NCI-H1436 treated with DMSO at 0.1 percent for 48 hours (cell line): Measurements from ENCODE around the gene PHKA2.

Experiments used
- DNase-seq: peaks from one replicate; lab custom pipeline; 2025; lab: John Stamatoyannopoulos, UW

Gene PHKA2

DNA sequence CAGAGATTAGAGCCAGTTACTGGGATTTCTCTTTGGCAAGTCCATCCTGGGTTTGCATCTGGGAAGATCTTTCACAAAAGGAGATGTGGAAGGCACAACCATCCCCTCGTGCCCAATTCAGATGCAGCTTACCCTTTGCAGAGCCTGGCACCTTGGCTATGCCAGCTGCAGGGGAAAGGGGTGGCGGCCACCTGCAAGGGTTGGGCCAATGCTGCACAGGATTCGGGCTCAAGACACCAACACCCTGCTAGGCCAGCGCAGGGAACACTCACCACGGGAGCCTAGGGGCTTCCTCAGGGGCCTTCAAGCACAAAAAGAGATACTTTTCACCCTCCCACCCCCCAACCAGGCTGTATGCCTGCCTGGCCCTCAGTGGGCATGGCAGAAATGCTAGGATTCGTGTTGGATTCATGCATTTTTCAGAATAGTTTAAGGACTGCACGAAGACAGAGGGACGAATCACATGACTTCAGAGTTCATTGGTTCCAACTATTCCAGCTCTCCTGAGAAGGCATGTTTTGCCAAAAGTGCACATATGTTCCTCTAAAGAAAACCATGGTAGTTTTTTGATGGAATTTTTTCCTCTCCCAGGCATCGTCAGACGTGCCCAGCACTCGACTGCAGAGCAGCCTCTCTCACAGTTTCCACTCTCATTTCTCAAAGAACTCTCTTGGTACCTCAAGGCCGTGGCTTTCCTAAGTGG, 94.4 kb downstream of the PHKA2 start:
- no peak for DNase-seq

DNA sequence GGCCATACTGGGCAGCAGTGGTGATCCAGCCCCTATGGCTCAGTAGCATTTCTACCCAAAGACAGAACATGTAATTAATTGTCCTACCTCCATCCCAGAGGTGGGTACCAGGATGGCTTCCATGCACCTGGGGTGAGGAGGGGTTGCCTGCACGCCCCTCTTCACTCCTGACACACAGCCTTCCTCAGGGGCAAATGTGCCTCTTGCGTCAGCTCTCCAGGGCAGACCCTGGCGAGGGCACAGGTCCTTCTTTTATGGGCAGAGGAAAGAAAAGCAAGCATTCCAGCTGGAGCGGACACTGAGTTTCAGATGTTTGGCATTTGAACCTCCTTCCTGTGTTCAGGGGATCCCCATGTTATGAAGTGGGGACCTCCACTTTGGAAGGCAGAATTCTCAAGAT, 95.6 kb downstream of the PHKA2 start:
- DNase-seq: no peak

DNA sequence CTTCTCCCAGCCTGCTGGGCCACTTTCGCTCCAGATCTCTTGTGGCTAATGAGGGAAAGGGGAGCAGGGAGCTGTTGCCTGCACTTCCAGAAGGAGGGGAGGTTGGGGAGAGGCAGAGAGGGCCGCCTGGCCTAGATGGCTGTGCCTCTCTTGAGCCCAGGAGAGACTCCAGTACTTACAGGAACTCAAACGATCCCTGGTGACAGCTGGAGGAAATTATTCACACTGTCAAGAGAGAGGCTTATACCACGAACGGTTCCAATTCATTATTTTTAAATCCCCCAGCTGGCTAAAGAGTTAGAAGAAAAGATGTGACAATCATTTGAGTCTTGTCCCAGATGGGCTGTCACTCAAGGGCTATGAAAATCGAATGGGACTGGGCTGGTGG, 96.1 kb downstream of the PHKA2 start:
- no peak for DNase-seq

DNA sequence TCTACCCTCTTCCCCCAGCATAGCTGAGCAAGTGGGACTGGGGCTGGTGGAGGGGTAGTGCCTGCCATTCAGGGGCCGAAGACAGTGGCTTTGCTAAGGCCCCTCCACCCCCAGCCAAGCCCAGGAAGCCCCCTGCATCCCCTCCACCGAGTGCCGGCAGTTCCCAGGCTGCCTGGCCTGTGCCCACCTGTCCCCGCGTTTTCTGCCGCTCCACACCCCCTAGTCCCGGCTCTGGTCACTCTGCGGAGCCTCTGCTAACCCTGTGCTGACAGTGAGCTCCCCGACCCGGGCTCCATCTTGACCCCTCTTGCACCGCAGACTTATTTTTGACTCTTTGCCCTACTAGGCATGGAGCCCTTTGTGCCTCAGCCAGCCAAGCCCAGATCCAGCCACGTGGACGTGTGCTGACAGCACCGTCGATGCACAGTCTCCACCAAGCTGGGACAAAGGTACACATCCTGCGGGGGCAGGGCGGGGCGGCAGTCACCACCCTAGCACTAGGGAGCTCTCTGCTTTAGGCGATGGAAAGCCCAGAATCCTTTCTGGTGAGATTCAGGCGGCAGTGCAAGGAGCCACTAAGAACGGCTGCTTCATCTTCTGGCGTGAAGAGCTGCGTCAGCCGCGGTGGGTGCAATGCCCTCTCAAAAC, 96.6 kb downstream of the PHKA2 start:
- DNase-seq: no peak

DNA sequence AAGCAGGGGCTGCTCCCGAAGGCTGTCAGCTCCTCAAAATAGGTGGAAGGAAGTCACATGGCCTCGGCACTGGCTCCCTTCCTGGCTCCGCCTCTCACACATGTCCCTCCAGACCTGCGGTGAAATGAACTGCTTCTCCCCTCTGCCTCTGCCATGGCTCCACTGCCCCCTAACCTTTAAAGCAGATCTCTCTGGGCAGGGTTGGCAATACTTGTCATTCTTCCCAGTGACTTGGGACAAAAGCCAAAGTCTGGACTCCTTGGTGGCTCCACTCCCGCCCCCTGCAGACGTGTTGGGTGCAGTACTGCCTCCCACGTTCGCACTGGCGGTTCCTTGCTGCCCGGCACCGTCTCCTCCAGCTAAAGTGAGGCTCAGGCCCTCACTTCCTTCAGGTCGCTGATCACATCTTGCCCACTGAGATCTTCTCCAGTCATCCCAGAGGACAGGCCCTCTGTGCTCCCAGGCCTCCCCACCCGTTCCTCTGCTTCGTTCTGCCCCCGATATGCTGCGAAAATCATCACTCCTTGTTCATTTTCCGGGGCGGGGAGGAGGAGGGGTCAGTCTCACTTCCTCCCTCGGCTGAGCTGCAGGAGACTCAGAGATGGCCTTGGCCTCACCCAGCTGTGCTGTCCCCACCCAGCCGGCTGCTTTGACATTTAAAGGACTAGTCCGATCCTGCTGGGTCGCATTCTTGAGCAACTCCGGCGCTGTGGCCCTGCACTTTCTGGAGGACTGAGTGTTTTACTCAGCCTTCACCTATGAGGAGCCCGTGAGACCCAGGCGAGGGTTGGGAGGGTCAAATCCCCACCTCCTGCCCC, 97.4 kb downstream of the PHKA2 start:
- DNase-seq: no peak

DNA sequence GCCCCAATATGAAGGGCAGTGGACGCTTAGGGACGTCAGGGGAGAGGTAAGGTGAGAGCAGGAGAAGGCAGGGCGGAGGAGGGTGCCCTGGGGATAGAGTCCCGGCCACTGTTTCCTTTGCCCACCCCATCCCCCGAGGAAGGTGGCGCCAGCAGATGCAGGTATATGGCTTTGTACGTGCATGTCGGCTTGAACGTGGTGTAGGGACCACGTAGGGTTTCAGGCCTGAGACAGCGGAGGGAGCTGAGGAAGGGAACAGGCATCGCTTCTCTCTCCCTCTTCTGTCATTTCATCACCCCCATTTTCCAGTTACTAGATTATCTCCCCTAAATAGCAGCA, 97.9 kb downstream of the PHKA2 start:
- no peak for DNase-seq

DNA sequence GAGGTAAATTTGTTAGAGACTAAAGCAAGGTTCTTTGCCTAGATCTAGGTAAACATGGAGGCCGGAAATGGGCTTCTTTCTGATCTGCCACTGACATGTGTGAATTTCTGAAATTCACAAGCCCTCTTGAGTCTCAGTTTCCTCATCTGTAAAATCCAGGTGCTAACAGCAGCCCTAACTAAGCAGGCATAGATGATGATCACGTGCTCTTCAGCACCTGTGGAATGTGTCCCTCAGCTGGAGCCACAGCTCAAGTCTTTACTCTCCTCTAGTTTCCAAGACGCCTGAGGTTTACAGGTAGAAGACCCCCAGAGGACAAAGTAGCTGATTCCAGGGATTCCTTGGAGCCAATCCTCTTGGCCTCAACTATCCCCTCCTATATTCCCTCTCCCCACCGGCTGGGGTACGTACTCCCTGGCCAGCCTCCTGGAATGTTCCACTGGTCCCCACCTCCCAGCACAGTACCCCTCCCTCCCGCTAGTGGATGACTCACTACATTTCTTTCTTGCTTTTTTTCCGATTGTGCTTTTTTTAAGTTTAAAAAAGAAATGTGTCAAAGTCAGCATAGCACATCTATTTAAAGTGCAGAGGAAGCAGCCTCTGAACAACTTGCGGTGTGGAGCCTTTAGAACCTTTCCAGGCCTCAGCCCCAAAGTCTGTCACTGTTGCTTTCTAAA, 98.4 kb downstream of the PHKA2 start:
- DNase-seq: no peak

DNA sequence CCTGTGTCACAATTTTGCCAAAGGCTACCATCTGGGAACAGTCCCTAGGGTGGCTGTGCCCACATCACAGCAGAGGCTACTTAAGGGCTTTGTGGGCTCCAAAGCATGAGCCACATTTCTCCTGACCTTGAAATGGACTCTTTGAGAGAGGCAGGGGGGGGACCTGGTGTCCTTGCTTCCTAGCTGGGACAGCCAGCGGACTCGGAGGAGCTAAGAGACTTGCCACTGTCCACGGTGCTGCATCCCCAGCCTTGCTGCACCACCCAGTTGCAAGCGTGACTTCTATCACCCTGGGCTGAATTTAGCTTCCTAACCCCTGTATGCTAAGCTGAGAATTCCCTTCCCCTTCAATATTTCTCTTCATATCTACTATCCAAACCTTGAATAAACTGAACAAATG, 99.0 kb downstream of the PHKA2 start:
- no peak for DNase-seq

DNA sequence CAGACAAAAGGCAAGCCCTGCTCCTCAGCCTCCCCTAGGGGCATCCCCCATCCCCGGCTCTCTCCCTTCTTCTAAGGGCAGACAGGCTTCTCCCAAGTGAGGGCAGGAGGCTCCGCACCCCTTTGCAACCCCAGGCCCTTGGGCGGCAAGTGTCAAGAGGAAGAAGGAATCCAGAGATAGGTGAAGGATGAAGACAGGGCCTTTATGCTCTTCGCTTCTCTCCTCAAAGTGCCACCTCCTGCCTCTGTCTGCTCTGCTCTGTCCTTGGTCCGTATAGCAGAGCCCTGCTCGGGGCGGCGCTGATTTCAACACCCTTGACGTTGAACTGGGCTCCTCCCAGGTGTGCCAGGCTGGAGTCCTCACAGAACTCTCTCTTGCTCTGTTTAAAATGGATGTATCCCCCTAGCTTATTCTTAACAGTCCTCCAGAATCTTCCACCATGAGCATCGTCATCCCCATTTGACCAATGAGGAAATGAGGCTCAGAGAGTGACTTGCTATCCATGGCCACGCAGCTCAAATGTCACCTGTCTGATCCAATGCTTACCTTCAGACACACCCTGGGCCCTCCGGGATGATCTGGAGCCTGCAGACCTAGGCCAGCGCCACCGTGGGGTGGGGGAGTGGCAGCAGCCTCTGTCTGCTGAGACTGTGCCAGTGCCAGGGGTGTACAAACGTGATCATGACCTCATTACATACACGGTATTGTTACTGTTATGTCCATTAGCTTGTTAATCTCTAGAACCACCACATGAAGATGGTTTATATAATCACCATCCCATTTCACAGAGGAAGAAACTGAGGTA, 99.8 kb downstream of the PHKA2 start:
- no peak for DNase-seq

DNA sequence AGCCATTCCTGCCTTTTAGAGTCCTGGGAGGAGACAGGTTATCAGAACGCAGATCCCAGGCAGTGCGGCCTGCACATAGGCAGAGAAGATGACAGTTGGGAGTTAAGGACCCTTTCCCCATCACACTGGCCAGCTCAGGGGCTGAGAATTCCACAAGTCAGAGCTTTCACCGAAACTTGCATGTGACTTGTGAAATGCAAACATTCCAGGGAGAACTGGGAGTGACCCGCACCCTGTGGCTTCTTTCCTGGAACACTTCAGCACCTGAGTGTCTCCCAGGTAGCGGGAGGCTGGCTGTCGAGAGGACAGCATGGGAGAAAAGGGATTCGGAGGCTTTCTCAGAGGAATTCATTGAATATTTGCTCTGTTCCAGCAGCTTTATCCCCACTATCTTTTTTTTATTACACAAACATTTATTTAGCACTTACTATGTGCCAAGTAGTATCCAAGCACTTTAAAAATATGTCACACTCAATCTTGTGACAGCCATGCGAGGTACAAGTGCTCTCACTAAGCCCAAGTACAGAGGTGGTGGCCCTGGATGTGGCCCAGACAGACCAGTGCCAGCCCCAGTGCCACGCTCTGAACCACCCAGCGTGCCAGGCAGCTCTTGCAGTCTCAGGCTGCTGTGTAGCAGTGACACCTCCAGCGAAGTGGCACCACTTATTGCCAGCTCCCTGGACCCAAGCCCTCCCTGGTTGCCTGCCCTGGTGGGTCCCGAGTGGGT, 100.5 kb downstream of the PHKA2 start:
- no peak for DNase-seq

DNA sequence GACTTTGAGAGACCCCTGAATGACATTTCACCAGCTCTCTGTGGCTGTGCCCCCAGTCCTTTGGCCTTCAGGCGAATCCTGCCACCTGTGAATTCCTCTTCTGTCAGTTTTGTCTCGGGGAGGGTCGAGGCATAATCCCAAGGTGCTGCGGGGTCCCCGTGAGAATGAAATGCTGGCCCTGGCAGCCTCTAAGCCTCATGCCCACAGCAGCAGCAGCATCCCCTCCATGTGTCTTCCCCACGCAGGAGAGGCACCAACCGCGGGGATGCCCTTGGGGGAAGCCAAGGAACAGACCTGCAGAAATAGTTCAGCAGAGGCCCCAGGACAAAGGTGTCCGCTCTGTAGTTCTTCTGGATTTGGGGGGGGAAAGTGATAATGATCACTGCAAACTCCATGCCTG, 104.8 kb downstream of the PHKA2 start:
- no peak for DNase-seq

DNA sequence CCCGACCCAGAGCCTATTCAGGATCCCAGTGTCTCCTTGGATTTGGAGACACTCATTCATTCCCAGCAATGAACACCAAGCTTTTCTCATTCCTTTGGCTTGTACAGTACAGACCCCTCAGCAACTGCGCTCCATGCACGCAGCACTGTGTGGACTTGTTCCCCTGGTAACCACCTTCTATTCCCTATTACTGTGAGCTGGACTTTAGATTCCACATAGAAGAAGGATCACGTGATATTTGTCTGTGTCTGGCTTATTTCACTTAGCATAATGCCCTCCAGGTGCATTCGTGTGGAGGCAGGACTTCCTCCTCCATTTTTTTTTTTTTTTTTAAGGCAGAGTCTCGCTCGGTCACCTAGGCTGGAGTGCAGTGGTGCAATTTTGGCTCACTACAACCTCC, 106.4 kb downstream of the PHKA2 start:
- DNase-seq: no peak

DNA sequence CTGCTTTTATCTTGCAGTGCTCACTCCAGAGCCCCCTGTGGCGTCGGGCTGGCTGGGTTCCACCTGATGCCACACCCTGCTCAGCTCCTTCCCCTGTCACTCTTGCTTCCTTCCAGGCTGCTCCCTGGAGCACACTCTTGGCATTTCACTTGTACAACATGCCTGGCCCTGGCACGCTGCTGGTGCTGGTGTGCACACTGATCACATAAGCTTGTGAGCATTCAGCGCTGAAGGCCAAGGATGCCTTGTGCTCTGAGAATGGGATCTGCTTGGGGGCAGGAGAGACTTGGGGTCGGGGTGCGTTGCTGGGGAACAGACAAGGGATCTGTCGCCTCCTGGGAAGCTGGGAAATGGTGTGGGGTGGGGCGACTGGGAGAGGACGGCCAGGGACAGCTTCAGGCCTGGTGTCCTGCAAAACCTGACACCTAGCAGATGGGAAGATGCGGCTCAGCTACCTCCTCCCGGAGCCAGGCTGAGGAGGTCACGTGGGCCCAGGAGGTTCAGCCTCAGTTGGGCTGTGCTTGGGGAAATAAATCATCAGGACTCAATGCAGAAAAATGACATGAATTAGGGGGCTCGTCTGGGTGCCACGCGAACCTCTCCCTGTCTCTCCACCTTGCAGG, 108.5 kb downstream of the PHKA2 start:
- no peak for DNase-seq

DNA sequence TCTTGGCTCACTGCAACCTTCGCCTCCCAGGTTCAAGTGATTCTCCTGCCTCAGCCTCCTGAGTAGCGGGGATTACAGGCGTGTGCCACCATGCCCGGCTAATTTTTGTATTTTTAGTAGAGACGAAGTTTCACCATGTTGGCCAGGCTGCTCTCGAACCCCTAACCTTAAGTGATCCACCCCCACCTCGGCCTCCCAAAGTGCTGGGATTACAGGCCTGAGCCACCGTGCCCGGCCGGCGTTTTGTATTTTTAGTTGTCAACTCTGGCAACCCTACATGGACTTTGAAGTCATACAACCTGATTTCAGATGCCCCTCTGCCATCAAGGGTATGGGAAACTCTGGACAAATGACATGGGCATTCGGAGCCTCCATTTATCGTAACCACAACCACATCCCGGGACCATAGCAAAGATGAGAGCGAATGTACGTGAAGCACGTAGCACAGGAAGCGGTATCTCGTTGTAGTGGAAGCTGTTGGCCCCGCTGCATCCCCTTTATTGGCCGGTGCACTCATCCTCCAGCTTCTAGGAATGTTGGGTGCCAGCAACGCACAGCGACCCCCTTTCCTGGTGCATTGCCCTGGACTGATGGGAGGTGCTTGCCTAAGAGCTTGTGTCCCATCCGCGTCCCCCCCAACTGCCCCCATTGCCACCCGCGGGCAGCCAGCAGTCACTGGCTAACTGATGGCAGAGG, 109.2 kb downstream of the PHKA2 start:
- no peak for DNase-seq

DNA sequence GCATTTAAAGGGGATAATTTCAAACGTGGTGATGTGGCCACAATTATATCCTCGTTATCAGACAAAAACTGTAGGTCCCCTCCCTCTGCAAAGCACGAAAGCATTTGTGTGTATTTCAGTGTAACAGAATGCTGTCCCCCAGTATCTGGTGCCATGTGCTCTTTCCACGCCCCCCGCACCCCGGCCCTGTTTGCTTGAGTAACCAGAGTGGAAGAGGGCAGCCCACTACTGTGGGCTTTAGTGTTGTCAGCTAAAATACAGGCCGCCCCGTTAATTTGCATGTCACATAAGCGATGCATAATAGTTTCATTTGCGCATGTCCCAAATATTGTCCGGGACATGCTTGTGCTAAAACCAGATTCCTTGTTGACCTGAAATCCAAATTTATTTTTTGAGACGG, 110.1 kb downstream of the PHKA2 start:
- DNase-seq: no peak

DNA sequence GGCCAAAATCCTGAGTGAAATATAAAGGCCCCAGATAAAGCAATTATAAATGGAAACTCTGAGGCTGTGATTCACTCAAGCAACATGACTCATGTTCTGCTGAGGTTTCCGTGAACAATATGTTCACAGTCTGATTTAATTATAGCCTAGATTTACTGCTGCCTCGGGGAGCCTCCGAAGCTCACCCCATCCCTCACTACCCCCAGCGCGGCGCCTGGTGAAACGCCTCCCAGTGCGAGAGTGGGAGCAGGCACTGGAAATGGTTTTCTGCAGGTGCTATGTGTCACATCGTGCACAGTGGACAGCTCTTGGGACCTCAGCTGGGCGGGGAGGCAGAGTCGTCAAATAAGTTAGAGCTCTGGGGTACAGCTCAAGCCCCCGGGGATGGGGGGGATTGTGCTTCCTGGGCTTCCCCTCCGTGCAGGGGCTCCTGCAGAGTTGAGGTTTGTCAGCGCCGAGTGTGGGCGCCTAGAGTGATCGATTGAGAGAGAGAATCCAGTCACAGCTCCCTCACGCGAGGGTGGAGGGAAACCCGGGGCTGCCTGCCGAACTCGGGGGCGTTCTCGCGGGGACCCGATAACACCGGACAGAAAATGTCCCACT, 110.6 kb downstream of the PHKA2 start:
- no peak for DNase-seq

DNA sequence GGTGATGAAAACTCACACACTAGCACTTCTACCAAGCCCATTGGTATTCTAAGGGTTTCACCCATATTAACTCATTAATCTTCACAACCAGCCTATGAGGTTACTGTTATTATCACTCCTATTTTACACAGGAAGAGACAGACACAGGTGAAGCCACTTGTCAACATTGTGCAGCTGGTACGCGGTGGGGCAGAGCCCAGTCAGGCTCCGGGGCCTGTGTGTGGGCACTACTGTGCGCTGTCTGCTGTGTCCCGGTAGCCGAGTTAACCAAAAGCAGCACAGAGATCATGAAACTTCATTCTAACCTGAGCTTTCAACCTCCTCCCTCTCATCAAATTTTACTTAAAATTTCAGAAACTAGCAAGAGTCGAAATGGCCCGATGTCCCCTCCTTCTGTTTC, 111.3 kb downstream of the PHKA2 start:
- DNase-seq: no peak

DNA sequence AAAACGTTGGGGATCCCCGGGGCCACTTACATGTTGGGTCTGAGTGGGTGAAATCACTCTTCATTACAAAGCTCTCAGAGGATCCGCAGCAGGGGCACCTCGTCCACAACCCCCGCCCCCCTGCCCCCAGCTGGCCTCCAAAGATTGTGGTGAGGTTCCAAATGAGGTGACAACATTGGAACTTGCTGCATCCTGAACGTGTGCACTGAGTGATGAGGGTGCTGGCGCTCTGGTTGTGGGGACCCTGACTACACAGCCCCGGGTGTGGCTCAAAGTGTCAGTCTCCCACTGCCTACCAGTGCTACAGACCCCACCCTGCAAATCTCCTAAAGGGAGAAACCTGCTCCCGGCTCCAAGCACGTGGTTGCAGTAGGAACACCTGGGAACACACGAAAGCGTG, 111.9 kb downstream of the PHKA2 start:
- no peak for DNase-seq

DNA sequence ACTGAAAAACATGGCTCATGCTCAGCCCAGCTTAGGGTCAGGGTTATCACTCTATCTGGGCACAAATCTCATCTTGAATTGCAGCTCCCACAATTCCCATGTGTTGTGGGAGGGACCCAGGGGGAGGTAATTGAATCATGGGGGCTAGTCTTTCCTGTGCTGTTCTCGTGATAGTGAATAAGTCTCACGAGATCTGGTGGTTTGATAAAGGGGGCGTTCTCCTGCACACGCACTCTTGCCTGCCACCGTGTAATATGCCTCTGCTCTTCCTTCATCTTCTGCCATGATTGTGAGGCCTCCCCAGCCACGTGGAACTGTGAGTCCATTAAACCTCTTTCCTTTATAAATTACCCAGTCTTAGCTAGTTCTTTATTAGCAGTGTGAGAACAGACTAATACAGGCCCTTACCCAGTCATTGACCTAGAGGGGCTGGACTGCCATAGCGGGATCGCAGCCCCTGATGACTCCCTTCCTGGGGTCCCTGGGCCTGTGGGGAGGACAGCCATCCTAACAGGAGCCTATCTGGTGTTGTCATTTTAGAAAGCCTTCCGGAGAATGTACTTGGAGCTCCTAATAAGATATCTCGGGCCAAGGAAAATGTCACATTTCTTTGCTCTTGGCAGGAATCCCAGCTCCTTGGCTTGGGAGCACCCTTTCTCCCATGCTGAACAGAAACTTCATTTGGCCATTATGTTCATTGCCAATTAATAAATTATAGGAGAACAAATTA, 112.6 kb downstream of the PHKA2 start:
- DNase-seq: no peak
